H9 (cell line): ENCODE data around the gene CLRN1. TPM values are rescaled to one million over a fixed set of nuclear protein-coding genes. Genes with fewer than 3 reads are reported as not detected.

Experiments
- DNase-seq: peaks from one replicate; pipeline ENCODE4 v3.0.0-alpha.2; 2017
- H2AFZ ChIP-seq: one replicate; pipeline ENCODE4 v1.6.1; 2013; ENCODE audit warnings: mild to moderate bottlenecking, low read length, control low read depth, moderate library complexity
- H2AK5ac ChIP-seq: 2 replicates; pipeline ENCODE4 v1.6.1; 2013; ENCODE audit warnings: low read length, control low read depth, mixed read lengths; ENCODE audit not compliant: insufficient read length
- H2BK120ac ChIP-seq: one replicate; pipeline ENCODE4 v1.6.1; 2013; ENCODE audit warnings: low read depth, mild to moderate bottlenecking, low read length, control low read depth, inconsistent platforms; ENCODE audit not compliant: poor library complexity, severe bottlenecking
- H2BK12ac ChIP-seq: 2 replicates; pipeline ENCODE4 v1.6.1; 2013; ENCODE audit warnings: low read length, control low read depth, mixed read lengths, low read depth; ENCODE audit not compliant: insufficient read length
- H2BK15ac ChIP-seq: 2 replicates; pipeline ENCODE4 v1.6.1; 2013; ENCODE audit warnings: low read depth, low read length, control low read depth
- H2BK20ac ChIP-seq: one replicate; pipeline ENCODE4 v1.6.1; 2013; ENCODE audit warnings: low read depth, mild to moderate bottlenecking, low read length, control low read depth, inconsistent platforms; ENCODE audit not compliant: poor library complexity, severe bottlenecking
- H2BK5ac ChIP-seq: 2 replicates; pipeline ENCODE4 v1.6.1; 2013; ENCODE audit warnings: low read length, control low read depth, mixed read lengths; ENCODE audit not compliant: insufficient read length
- H3K14ac ChIP-seq: 2 replicates; pipeline ENCODE4 v1.6.1; 2013; ENCODE audit warnings: low read length, control low read depth; ENCODE audit not compliant: insufficient read depth
- H3K18ac ChIP-seq: 2 replicates; pipeline ENCODE4 v1.6.1; 2013; ENCODE audit warnings: low read depth, mild to moderate bottlenecking, mixed read lengths, low read length, control low read depth; ENCODE audit not compliant: insufficient read length
- H3K23ac ChIP-seq: 2 replicates; pipeline ENCODE4 v1.6.1; 2013; ENCODE audit warnings: low read length, control low read depth, mixed read lengths, low read depth; ENCODE audit not compliant: insufficient read length
- H3K23me2 ChIP-seq: 2 replicates; pipeline ENCODE4 v1.6.1; 2013; ENCODE audit warnings: low read depth, mild to moderate bottlenecking, mixed read lengths, low read length, control low read depth; ENCODE audit not compliant: insufficient read length, poor library complexity, severe bottlenecking
- H3K27ac ChIP-seq: 2 replicates; pipeline ENCODE4 v1.5.1; 2013; ENCODE audit warnings: low read length, control low read depth, mixed read lengths, low read depth; ENCODE audit not compliant: insufficient read length
- H3K27me3 ChIP-seq: 2 replicates; pipeline ENCODE4 v1.6.1; 2013; ENCODE audit warnings: low read length, control low read depth, inconsistent platforms; ENCODE audit not compliant: insufficient read depth
- H3K4ac ChIP-seq: 2 replicates; pipeline ENCODE4 v1.6.1; 2013; ENCODE audit warnings: low read depth, mild to moderate bottlenecking, control low read depth, inconsistent platforms, low read length, moderate library complexity
- H3K4me1 ChIP-seq: 2 replicates; pipeline ENCODE4 v1.6.1; 2013; ENCODE audit warnings: low read length, control low read depth, inconsistent platforms; ENCODE audit not compliant: insufficient read depth
- H3K4me2 ChIP-seq: 2 replicates; pipeline ENCODE4 v1.6.1; 2013; ENCODE audit warnings: low read length, control low read depth, mixed read lengths; ENCODE audit not compliant: insufficient read length, insufficient read depth
- H3K56ac ChIP-seq: 2 replicates; pipeline ENCODE4 v1.6.1; 2013; ENCODE audit warnings: low read depth, mild to moderate bottlenecking, mixed read lengths, low read length, control low read depth; ENCODE audit not compliant: insufficient read length
- H3K79me1 ChIP-seq: 2 replicates; pipeline ENCODE4 v1.6.1; 2013; ENCODE audit warnings: low read depth, mild to moderate bottlenecking, moderate library complexity, low read length, control low read depth, inconsistent platforms; ENCODE audit not compliant: insufficient read depth, poor library complexity, severe bottlenecking
- H3K79me2 ChIP-seq: 2 replicates; pipeline ENCODE4 v1.6.1; 2013; ENCODE audit warnings: low read length, control low read depth, inconsistent platforms; ENCODE audit not compliant: insufficient read depth
- H3K9ac ChIP-seq: 2 replicates; pipeline ENCODE4 v1.6.1; 2013; ENCODE audit warnings: low read length, control low read depth, mixed read lengths; ENCODE audit not compliant: insufficient read length; ENCODE audit errors: extremely low read depth
- H3K9me3 ChIP-seq: one replicate; pipeline ENCODE4 v1.6.1; 2013; ENCODE audit warnings: low read depth, low read length, inconsistent platforms; ENCODE audit not compliant: control insufficient read depth
- H3T11ph ChIP-seq: one replicate; pipeline ENCODE4 v1.6.1; 2013; ENCODE audit warnings: mild to moderate bottlenecking, low read length, control low read depth, inconsistent platforms
- H4K20me1 ChIP-seq: one replicate; pipeline ENCODE4 v1.6.1; 2013; ENCODE audit not compliant: control insufficient read depth, insufficient read length, insufficient read depth
- H4K5ac ChIP-seq: 2 replicates; pipeline ENCODE4 v1.6.1; 2013; ENCODE audit warnings: low read depth, mild to moderate bottlenecking, mixed read lengths, low read length, control low read depth; ENCODE audit not compliant: insufficient read length
- H4K8ac ChIP-seq: replicated peaks from 2 replicates; pipeline ENCODE4 v1.6.1; 2013; ENCODE audit warnings: low read length, control low read depth, mixed read lengths, low read depth; ENCODE audit not compliant: insufficient read length
- H4K91ac ChIP-seq: 2 replicates; pipeline ENCODE4 v1.6.1; 2013; ENCODE audit warnings: low read depth, mild to moderate bottlenecking, moderate library complexity, mixed read lengths, low read length, control low read depth; ENCODE audit not compliant: insufficient read length
- H3K27ac Mint-ChIP-seq, 3 experiments: 2 replicates in 2 of 3; 3 replicates in 1 of 3; pipeline ENCODE4 v1.8.0; 2020 to 2021; ENCODE audit warnings: mixed read lengths in 3 of 3, mild to moderate bottlenecking in 1 of 3, moderate library complexity in 1 of 3
- H3K27me3 Mint-ChIP-seq: 2 replicates; pipeline ENCODE4 v1.8.0; 2021; ENCODE audit warnings: low read depth, mild to moderate bottlenecking, moderate library complexity, mixed read lengths
- H3K36me3 Mint-ChIP-seq, 3 experiments: 2 replicates in 2 of 3; 3 replicates in 1 of 3; pipeline ENCODE4 v1.8.0; 2020 to 2021; ENCODE audit warnings: low read depth in 3 of 3, mixed read lengths in 3 of 3; ENCODE audit not compliant: insufficient read depth in 1 of 3
- H3K4me1 Mint-ChIP-seq, 2 experiments: 2 replicates each; pipeline ENCODE4 v1.8.0; 2020; ENCODE audit warnings: mixed read lengths in 2 of 2
- H3K4me3 Mint-ChIP-seq, 2 experiments: 2 replicates in 1 of 2; 3 replicates in 1 of 2; pipeline ENCODE4 v1.8.0; 2020 to 2021; ENCODE audit warnings: mild to moderate bottlenecking in 2 of 2, mixed read lengths in 2 of 2, moderate library complexity in 1 of 2
- H3K9me3 Mint-ChIP-seq, 2 experiments: 2 replicates in 1 of 2; 3 replicates in 1 of 2; pipeline ENCODE4 v1.8.0; 2020; ENCODE audit warnings: mild to moderate bottlenecking in 2 of 2, mixed read lengths in 2 of 2, moderate library complexity in 1 of 2
- WGBS: extraction: QIAGEN DNeasy Blood & Tissue Kit; methylation state at CpG from one replicate; pipeline ENCODE4 v1.1.7; 2013; ENCODE audit warnings: missing lambda C conversion rate, low lambda C conversion rate, mixed read lengths; ENCODE audit not compliant: insufficient read length; ENCODE audit errors: extremely low coverage; 5-methylcytosine and 5-hydroxymethylcytosine counted together
- total RNA-seq: library from RNA; stranded (reverse); gene quantifications from 2 replicates; pipeline ENCODE4 v1.2.1, GENCODE V29; 2021
- TF ChIP-seq, protein P1 (sequence below): fragments of 200-600 bp; sonication (generic); conservative IDR thresholded peaks from 3 replicates; pipeline ENCODE4 v1.8.0; 2021; ENCODE audit warnings: antibody characterized with exemption, mild to moderate bottlenecking

Gene CLRN1
- total RNA-seq, 1 experiment from 2014 or later: not detected

DNA sequence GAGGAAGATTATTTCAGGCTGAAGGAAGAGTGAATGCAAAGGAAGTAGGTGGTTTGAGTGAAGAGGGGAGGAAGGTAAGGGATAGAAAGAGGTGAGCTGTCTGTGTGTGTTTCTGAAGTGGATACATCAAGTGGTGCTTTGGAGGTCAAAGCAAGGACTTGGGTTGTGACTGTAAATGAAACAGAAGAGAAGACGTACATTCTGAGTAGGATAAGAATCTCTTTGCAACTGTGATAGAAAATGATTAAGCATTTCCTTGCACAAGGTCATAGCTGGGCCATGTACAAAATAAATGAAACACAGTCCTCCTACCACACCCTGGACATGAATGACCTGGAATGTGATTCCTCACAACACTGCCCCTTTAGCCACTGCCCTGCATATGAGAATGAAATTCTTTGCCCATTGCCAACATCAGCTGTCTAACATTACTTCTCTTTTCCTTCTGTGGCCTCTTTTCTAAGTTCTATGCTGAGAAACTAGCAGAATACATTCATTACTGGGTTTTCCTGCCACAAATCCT lies 39.0 kb downstream of the CLRN1 start:
- H2BK12ac ChIP-seq: no peak overlapping the region
- H2BK5ac ChIP-seq: no peak overlapping the region
- H3K79me2 ChIP-seq: no peaks in the 10 kb centered on the region
- no peak for DNase-seq
- no peak overlapping the region for H3K56ac ChIP-seq
- H2BK120ac ChIP-seq: no peak overlapping the region
- H4K8ac ChIP-seq: no peak overlapping the region
- H4K20me1 ChIP-seq: no peaks in the 10 kb centered on the region
- no peak overlapping the region for H3K14ac ChIP-seq
- Mint-ChIP-seq H3K4me1 (no peaks in the 10 kb centered on the region), H3K4me3 (no peak overlapping the region), H3K27ac (no peak overlapping the region), H3K36me3 (no peaks in the 10 kb centered on the region), H3K27me3 (no peaks in the 10 kb centered on the region), H3K9me3 (no peaks in the 10 kb centered on the region)
- no peak overlapping the region for H2AFZ ChIP-seq
- H3K9me3 ChIP-seq: no peaks in the 10 kb centered on the region
- H2BK20ac ChIP-seq: no peak overlapping the region
- WGBS: no CpG with 5 or more reads among the region's 1 CpG
- H2AK5ac ChIP-seq: no peak overlapping the region
- no peaks in the 10 kb centered on the region for H3K79me1 ChIP-seq
- no peak overlapping the region for H3K4ac ChIP-seq
- no peak overlapping the region for H3K4me2 ChIP-seq
- no peaks in the 10 kb centered on the region for H3K4me1 ChIP-seq
- H2BK15ac ChIP-seq: no peak overlapping the region
- H3T11ph ChIP-seq: no peak overlapping the region
- H3K27ac ChIP-seq: no peak overlapping the region
- no peak overlapping the region for H4K91ac ChIP-seq
- H3K23me2 ChIP-seq: no peaks in the 10 kb centered on the region
- no peaks in the 10 kb centered on the region for H3K27me3 ChIP-seq
- H4K5ac ChIP-seq: no peak overlapping the region
- H3K23ac ChIP-seq: no peak overlapping the region
- TF ChIP-seq, protein P1, sequence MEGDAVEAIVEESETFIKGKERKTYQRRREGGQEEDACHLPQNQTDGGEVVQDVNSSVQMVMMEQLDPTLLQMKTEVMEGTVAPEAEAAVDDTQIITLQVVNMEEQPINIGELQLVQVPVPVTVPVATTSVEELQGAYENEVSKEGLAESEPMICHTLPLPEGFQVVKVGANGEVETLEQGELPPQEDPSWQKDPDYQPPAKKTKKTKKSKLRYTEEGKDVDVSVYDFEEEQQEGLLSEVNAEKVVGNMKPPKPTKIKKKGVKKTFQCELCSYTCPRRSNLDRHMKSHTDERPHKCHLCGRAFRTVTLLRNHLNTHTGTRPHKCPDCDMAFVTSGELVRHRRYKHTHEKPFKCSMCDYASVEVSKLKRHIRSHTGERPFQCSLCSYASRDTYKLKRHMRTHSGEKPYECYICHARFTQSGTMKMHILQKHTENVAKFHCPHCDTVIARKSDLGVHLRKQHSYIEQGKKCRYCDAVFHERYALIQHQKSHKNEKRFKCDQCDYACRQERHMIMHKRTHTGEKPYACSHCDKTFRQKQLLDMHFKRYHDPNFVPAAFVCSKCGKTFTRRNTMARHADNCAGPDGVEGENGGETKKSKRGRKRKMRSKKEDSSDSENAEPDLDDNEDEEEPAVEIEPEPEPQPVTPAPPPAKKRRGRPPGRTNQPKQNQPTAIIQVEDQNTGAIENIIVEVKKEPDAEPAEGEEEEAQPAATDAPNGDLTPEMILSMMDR: no peak
- H3K9ac ChIP-seq: no peak overlapping the region
- H3K18ac ChIP-seq: no peak overlapping the region
